NCI-H187 (cell line): Measurements from ENCODE around the gene IL13RA1.
"Not testable (repeated sequence)": the region's sequence is repeated elsewhere in the genome, so short reads cannot be mapped to it uniquely, and the experiment has no call there.

Experiments
- DNase-seq, 2 experiments: peaks; one replicate each; lab custom pipeline; 2025; lab: John Stamatoyannopoulos, UW

Gene IL13RA1

GRCh38 chrX:118726887-118727685, at the start of gene IL13RA1:
Gene IL13RA1, plus strand, starts transcription at chrX:118727606. Its CDS starts 33 bp downstream, at chrX:118727639.
- peak; percentile 33 to 79 for DNase-seq

- no peak for DNase-seq
Observed at GRCh38 chrX:118679290-118679689, 48.1 kb upstream of the IL13RA1 start.

DNA sequence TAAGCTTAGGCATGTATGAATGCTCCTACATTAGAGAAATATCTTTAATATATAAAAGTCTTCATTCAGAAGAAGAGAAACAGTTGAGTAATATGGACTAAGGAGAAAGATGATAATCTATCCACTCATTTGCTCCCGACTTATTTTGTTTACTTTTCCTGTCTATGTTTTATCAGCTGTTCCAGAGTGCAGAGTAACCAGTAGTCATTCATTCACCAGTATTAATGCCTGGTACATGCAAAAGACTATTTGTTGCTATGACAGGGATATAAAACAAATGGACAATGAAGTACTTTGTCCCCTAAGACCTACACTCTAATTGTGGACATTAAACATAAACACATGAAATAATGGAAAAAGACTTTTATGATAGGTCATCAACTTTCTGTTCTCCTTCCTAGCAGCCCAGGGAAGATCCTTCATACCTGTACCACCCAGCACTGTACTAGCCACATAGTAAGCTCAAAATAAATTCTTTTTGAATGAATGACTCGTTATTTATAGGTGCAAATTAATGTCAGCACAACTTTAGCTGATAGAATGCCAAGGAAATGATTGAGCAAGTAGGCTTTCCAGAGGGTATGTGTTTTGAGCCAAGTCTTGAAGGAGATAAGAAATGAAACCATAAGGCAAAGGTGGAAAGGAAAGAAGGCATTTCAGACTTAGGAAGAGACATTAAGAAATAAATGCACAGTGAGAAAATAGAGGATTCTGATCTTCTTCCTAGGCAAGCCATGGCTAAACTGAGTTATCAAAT, 45.0 kb upstream of the IL13RA1 start:
- DNase-seq: no peak

DNA sequence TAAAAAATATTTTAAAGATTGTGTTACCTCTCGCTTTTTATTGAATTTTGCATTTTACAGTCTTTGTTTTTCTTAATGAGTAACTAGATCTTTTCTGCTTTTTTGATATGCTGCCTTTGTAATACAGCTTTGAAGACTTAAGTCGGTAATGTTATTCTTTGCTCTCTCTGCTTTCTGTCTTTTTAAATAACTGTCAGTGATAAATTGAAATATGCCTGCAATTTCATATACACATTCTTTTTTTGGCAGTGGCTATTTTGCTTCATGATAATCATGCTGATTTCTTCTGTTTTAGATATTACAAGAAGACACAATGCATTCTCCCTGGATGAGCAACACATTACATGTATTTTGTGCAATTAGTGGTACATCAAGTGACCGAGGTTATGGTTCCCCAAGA, 42.0 kb upstream of the IL13RA1 start:
- no peak for DNase-seq

- DNase-seq: no peak
Observed at GRCh38 chrX:118688935-118689334, 38.5 kb upstream of the IL13RA1 start.

GRCh38 chrX:118693843-118694242, 33.6 kb upstream of the IL13RA1 start:
- DNase-seq: no peak

DNA sequence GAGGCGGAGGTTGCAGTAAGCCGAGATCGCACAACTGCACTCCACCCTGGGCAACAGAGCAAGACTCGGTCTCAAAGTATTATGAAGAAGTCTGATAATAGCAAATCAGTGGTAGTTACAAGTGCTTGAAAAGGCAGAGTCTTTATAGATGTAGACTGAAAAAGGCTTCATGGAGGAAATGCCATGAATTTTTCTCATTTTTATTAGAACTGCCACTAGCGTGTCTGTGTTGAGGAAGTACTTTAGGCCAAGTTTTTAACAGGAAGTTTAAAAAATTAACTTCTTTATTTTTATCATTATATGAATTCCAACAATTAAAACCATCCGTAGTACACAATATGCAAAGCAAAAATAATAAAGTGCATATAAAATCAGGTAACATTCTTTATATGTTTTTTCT, 32.8 kb upstream of the IL13RA1 start:
- DNase-seq: no peak

DNA sequence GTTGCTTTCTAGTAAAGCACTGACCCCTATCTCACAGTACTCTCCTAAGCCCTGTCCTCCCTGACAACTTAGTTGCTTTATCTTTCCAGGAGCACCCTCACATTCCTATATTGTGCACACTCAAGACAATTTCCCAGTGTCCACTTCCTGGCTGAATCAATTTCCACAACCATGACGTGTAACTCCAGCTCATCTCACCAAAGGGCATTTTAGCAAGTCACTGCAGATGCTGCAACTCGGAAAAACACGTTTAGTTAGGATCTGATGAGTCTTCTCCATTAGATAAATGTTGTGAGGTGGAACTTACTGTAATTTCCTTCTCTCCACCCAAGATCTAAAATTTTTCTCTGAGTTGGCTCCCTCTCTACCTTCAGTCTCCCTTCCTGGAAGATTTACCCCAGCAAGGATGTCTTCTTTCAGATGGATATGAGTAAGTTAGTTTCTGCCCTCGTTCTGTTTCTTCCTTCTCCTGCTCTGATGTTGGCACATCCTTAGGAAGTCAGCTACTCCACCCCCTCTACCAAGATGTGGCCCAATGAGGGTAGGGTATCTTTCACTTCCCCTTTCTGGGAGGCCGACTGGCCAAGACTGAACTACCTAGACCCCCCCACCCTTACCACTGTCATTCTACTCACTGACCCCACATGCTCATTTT, 28.8 kb upstream of the IL13RA1 start:
- no peak for DNase-seq

GRCh38 chrX:118702741-118703140, 24.7 kb upstream of the IL13RA1 start:
- no peak for DNase-seq

DNA sequence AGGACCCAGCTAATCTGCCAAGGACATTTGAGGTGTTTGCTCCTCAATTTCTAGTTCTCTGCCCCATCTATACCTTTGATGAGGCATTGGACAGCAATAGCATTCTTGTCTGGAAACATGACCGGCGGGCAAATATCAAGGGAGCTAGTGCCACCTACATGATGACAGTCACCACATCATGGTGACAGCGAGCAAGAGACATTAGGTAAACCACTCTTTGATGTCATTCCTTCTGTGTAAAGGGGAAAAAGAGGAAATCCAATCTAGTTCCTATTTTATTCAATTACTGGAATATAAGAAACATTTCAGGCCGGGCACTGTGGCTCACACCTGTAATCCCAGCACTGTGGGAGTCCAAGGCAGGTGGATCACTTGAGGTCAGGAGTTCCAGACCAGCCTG, 20.7 kb upstream of the IL13RA1 start:
- no peak for DNase-seq

GRCh38 chrX:118714521-118714920, 12.9 kb upstream of the IL13RA1 start:
- DNase-seq: no peak

DNA sequence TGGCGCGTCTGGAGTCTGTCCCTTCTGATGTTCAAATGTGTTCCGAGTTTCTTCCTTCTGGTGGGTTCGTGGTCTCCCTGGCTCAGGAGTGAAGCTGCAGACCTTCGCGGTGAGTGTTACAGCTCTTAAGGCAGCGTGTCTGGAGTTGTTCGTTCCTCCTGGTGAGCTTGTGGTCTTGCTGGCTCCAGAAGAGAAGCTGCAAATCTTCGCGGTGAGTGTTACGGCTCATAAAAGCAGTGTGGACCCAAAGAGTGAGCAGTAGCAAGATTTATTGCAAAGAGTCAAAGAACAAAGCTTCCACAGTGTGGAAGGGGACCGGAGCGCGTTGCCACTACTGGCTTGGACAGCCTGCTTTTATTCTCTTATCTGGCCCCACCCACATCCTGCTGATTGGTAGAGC, 11.5 kb upstream of the IL13RA1 start:
- DNase-seq: not testable (repeated sequence)

- DNase-seq: not testable (repeated sequence)
Observed at GRCh38 chrX:118716833-118717232, 10.6 kb upstream of the IL13RA1 start.

DNA sequence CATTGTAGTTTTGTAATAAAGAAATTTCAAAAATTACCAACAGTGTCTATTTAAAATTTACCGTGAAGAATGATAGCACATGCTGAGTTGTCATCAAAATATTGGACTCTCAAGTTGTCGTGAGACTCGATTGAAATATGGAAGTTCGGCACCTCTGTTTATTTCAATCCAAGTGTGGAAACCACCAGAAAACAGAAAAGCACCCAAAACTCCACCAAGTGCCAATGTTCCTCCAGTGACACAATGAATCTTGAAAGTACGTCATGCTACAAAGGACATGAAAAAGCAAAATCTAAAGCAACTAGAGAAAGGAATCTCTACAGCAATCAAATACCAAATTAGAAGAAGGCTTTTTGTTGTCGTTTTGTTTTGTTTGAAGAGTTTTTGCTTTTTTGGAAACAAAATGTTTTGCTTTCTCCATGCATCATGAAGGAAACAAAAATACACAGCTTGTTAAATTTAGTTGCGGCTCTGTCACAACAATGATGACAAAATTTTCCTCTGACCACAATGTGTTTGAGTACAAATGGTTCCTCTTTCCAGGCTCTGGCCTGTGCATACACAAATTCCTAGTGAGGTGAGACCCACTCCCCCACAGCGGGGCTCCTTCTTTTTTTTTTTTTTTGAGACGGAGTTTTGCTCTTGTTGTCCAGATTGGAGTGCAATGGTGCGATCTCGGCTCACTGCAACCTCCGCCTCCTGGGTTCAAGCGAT, 9.6 kb upstream of the IL13RA1 start:
- no peak for DNase-seq

GRCh38 chrX:118718737-118719136, 8.7 kb upstream of the IL13RA1 start:
- no peak for DNase-seq

- DNase-seq: no peak
Observed at GRCh38 chrX:118720058-118720707, 7.2 kb upstream of the IL13RA1 start.

- DNase-seq: no peak
Observed at GRCh38 chrX:118723376-118723775, 4.0 kb upstream of the IL13RA1 start.

- DNase-seq: no peak
Observed at GRCh38 chrX:118724365-118724764, 3.0 kb upstream of the IL13RA1 start.

- DNase-seq: no peak
Observed at GRCh38 chrX:118724775-118725174, 2.6 kb upstream of the IL13RA1 start.

- no peak for DNase-seq
Observed at GRCh38 chrX:118726396-118726795, 1.0 kb upstream of the IL13RA1 start.

DNA sequence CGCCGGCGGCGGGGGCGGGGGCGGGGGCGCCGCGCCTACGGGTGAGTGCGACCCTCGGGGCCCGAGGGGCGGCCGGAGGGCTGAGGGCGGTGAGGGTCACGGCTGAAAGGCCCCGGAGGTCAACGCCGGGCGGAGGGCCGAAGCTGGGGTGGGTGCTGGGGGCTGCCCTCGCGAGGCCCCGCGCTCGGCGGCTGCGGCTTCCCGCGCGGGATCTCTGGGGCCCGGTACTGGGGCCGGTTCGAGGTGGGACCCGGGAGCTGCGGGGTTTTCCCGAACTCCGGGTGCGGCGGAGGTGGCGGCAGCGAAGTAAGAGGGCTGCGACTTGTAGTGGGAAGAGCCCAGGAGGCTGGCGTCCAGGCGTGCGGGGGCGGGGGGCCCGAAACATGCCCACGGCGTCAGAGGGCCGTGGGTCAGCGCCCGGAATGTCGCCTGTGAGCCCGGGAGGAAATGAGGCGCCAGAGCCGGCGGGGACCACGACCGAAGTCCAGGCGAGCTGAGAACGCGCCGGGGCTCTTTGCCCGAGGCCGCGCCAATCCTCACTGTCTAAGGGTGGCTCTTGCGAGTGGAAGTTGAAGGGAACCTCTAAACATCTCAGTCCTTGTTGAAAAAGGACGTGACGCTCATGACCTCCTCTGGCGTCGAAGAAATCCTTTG, 407 bp downstream of the IL13RA1 start:
- DNase-seq: no peak
